Smooth muscle cell (in vitro differentiated cells): ENCODE measurements around the gene ZNF860. TPM values are rescaled to one million over a fixed set of nuclear protein-coding genes. Genes with fewer than 3 reads are reported as not detected.

Experiments
- DNase-seq: peaks from one replicate; lab custom pipeline; 2025; ENCODE audit not compliant: unreplicated experiment; lab: John Stamatoyannopoulos, UW
- H2AFZ ChIP-seq: fragments of 200-600 bp; sonication (generic); 2 replicates; pipeline ENCODE4 v1.6.0; 2016; ENCODE audit warnings: antibody characterized with exemption, low read depth, mild to moderate bottlenecking
- H3F3A ChIP-seq: fragments of 200-600 bp; sonication (generic); 2 replicates; pipeline ENCODE4 v1.6.0; 2017; ENCODE audit warnings: antibody characterized with exemption, low read depth
- H3K27ac ChIP-seq: fragments of 200-600 bp; sonication (generic); 2 replicates; pipeline ENCODE4 v1.5.1; 2016; ENCODE audit warnings: low read depth, mild to moderate bottlenecking
- H3K27me3 ChIP-seq: fragments of 200-600 bp; sonication (generic); 2 replicates; pipeline ENCODE4 v1.6.1; 2016; ENCODE audit warnings: low read depth, mild to moderate bottlenecking
- H3K36me3 ChIP-seq: fragments of 200-600 bp; sonication (generic); 2 replicates; pipeline ENCODE4 v1.5.1; 2016; ENCODE audit warnings: low read depth
- H3K4me1 ChIP-seq: fragments of 200-600 bp; sonication (generic); 2 replicates; pipeline ENCODE4 v1.5.1; 2016; ENCODE audit warnings: low read depth
- H3K4me2 ChIP-seq: fragments of 200-600 bp; sonication (generic); 2 replicates; pipeline ENCODE4 v1.6.0; 2016; ENCODE audit warnings: mild to moderate bottlenecking
- H3K4me3 ChIP-seq: fragments of 200-600 bp; sonication (generic); 2 replicates; pipeline ENCODE4 v1.5.1; 2016; ENCODE audit warnings: mild to moderate bottlenecking
- H3K79me2 ChIP-seq: fragments of 200-600 bp; sonication (generic); 2 replicates; pipeline ENCODE4 v1.6.0; 2016; ENCODE audit warnings: low read depth, mild to moderate bottlenecking
- H3K9ac ChIP-seq: fragments of 200-600 bp; sonication (generic); 2 replicates; pipeline ENCODE4 v1.6.0; 2016; ENCODE audit warnings: low read depth
- H3K9me3 ChIP-seq: fragments of 200-600 bp; sonication (generic); replicated peaks from 2 replicates; pipeline ENCODE4 v1.5.1; 2016; ENCODE audit warnings: low read depth
- H4K20me1 ChIP-seq: fragments of 200-600 bp; sonication (generic); 2 replicates; pipeline ENCODE4 v1.6.0; 2016; ENCODE audit warnings: low read depth
- WGBS: methylation state at CpG from one replicate; pipeline ENCODE4 v1.1.7; 2016; ENCODE audit warnings: low lambda C conversion rate; 5-methylcytosine and 5-hydroxymethylcytosine counted together
- polyA plus RNA-seq: library from polyadenylated mRNA; unstranded; fragments of >200 nt; fragmentation: Nextera tagmentation; extraction: Ambion mirVana; gene quantifications from 2 replicates; pipeline ENCODE4 v1.2.1, GENCODE V29; 2016
- total RNA-seq: library from RNA; depleted of rRNA; stranded (reverse); fragments of >200 nt; gene quantifications from 2 replicates; pipeline ENCODE4 v1.2.3, GENCODE V29; 2014
- TF ChIP-seq, protein P1 (sequence below): fragments of 200-600 bp; sonication (generic); IDR thresholded peaks from 2 replicates; pipeline ENCODE4 v1.5.1; 2017; ENCODE audit warnings: borderline replicate concordance, mild to moderate bottlenecking, antibody characterized with exemption; ENCODE audit not compliant: insufficient read depth, poor library complexity, severe bottlenecking

Gene ZNF860
- total and polyA plus RNA-seq, 2 experiments from 2014 or later: 0.85 to 1.2 TPM

DNA sequence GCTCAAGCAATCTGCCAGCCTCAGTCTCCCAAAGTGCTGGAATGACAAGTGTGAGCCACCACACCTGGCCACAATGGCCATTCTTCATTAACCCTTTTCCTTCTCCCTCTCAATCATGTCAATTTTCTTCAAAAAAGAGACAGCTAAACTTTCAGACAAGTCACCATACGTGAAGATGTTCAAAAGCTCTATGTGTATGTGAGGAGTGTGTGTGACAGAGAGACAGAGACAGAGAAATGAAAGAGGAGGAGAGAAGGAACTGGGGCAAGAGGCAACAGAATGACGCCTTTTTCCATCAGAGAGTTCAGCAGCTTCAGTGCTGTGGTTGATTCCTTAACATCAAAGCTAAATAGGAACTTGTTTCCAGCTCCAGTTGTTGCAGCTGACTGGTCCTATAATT, 27.9 kb upstream of the ZNF860 start:
- peak overlapping the region; percentile 40 for H3K27ac ChIP-seq
- H3K4me2 ChIP-seq: no peak overlapping the region
- no peaks in the 10 kb centered on the region for H3K27me3 ChIP-seq
- 89% methylated on average over 2 of the region's 2 CpGs for WGBS
- no peaks in the 10 kb centered on the region for H3K9me3 ChIP-seq
- peaks cover 16% of the 10 kb centered on the region for H3F3A ChIP-seq
- no peak overlapping the region for H3K4me3 ChIP-seq
- H4K20me1 ChIP-seq: peaks cover 31% of the 10 kb centered on the region
- no peak overlapping the region for H3K9ac ChIP-seq
- peaks cover 4% of the 10 kb centered on the region for H3K36me3 ChIP-seq
- no peak for DNase-seq
- H2AFZ ChIP-seq: no peak overlapping the region
- TF ChIP-seq, protein P1, sequence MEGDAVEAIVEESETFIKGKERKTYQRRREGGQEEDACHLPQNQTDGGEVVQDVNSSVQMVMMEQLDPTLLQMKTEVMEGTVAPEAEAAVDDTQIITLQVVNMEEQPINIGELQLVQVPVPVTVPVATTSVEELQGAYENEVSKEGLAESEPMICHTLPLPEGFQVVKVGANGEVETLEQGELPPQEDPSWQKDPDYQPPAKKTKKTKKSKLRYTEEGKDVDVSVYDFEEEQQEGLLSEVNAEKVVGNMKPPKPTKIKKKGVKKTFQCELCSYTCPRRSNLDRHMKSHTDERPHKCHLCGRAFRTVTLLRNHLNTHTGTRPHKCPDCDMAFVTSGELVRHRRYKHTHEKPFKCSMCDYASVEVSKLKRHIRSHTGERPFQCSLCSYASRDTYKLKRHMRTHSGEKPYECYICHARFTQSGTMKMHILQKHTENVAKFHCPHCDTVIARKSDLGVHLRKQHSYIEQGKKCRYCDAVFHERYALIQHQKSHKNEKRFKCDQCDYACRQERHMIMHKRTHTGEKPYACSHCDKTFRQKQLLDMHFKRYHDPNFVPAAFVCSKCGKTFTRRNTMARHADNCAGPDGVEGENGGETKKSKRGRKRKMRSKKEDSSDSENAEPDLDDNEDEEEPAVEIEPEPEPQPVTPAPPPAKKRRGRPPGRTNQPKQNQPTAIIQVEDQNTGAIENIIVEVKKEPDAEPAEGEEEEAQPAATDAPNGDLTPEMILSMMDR: no peak
- H3K79me2 ChIP-seq: peaks cover 100% of the 10 kb centered on the region
- peaks cover 17% of the 10 kb centered on the region for H3K4me1 ChIP-seq

DNA sequence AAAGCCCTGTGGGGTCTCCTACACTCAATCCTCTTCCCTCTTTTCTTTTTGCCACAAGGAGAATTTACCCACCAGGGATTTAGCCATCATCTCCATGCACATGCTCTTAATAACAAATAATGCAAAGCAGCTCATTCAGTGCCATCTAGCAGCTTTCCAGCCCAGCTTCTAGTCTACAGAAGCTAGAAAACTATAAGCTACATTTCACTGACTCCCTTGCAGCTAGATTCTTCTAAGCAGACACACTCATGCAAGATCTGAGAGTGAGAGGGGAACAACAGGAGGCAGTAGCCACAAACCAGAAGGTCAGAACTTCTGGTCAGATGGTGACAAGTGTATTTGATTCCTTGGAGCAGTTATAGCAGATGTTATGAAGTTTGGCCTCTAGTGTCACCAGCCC, 26.0 kb upstream of the ZNF860 start:
- peaks cover 26% of the 10 kb centered on the region for H4K20me1 ChIP-seq
- peaks cover 97% of the 10 kb centered on the region for H3K79me2 ChIP-seq
- no peak overlapping the region for H3K4me2 ChIP-seq
- peaks cover 4% of the 10 kb centered on the region for H3K36me3 ChIP-seq
- peaks cover 27% of the 10 kb centered on the region for H3F3A ChIP-seq
- H3K4me1 ChIP-seq: peaks cover 36% of the 10 kb centered on the region
- no peaks in the 10 kb centered on the region for H3K27me3 ChIP-seq
- H3K9me3 ChIP-seq: no peaks in the 10 kb centered on the region
- TF ChIP-seq, protein P1: no peak
- H2AFZ ChIP-seq: no peak overlapping the region
- no peak overlapping the region for H3K27ac ChIP-seq
- no peak overlapping the region for H3K4me3 ChIP-seq
- H3K9ac ChIP-seq: no peak overlapping the region
- DNase-seq: no peak

DNA sequence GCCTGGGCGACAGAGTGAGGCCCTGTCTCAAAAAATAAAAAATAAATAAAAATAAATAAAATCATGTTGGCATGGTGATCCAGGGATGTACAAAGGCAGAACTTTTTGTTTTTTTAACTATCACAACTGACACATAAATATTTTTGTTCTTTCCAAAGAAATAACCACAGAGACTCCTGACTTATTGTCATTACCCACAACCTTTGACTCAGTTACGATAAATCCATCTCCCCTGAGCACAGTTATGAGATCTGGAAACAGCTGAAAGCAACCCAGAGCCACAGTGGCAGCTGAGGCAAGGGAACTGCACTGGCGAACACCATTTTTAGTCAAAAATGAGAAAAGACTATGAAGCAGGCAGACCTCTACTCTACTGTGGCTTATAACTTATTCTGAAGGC, 24.4 kb upstream of the ZNF860 start:
- Histone ChIP-seq H3K9me3 (no peaks in the 10 kb centered on the region), H3K27ac (peak overlapping the region; percentile 91), H3K4me3 (no peak overlapping the region), H3F3A (peaks cover 31% of the 10 kb centered on the region), H3K9ac (no peak overlapping the region), H3K4me1 (peaks cover 45% of the 10 kb centered on the region), H3K4me2 (peak overlapping the region; percentile 3), H3K27me3 (no peaks in the 10 kb centered on the region), H2AFZ (no peak overlapping the region), H3K36me3 (peaks cover 4% of the 10 kb centered on the region), H4K20me1 (peaks cover 21% of the 10 kb centered on the region), H3K79me2 (peaks cover 97% of the 10 kb centered on the region)
- no peak for DNase-seq
- TF ChIP-seq, protein P1: no peak
- WGBS: 82% methylated on average over 3 of the region's 3 CpGs

DNA sequence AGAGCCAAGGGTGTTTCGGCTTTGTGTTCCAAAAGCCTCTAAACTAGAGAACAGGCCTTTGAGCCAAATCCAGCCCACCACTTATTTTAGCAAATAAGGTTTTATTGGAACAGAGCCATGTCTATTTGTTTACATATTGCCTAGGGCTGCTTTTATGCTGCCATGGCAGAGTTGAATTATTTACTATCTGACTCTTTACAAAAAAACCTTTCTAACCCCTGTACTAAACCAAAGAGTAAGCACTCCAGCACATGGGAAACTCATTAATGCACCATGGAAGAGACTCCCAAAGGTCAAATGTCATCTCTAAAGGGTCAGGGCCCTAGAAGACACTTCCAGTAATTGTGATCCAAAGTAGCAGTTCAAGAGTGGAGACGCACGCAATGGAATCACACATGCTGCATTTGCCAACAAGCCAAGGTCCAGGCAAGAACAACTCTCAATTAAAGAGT, 22.8 kb upstream of the ZNF860 start:
- Histone ChIP-seq H3K4me1 (peaks cover 44% of the 10 kb centered on the region), H3K36me3 (peaks cover 4% of the 10 kb centered on the region), H4K20me1 (peaks cover 9% of the 10 kb centered on the region), H3K9ac (peak overlapping the region; percentile 77), H3K4me2 (peak overlapping the region; percentile 80), H3K27ac (peak overlapping the region; percentile 91), H3F3A (peaks cover 27% of the 10 kb centered on the region), H3K27me3 (no peaks in the 10 kb centered on the region), H3K79me2 (peaks cover 97% of the 10 kb centered on the region), H3K4me3 (peak overlapping the region; percentile 38), H3K9me3 (no peaks in the 10 kb centered on the region), H2AFZ (peak overlapping the region; percentile 21)
- no peak for DNase-seq
- 27% methylated on average over 3 of the region's 3 CpGs for WGBS
- TF ChIP-seq, protein P1: no peak
